DLD1 (cell line): Measurements from ENCODE around the gene BARX2.

Experiments
- in situ Hi-C: cut with HindIII; loops from 2 replicates; pipeline ENCODE4 v1.10.0; 2017; ENCODE audit warnings: low sequenced_read_pairs

The BARX2 gene

DNA sequence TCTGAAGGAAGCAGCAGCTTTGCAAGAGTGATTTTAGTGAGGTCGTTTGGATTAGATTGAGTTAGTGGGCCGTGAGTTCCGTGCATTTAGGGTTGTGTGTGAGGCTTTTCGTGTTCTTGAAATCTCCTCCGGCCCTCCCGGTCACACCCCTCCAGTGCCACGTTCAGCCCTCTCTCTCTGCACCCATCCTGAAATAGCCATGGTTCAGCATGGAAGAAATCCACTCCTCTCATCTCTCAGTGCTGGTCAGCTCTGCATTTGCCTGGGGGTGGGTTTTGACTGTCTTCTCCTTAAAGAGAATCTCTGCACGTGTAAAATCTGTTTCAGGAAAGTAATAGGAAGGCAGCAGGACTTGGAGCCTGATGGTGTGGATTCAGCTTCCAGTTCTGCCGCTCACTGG, 19.8 kb downstream of the BARX2 start:
- in situ Hi-C loops = no loop called here

DNA sequence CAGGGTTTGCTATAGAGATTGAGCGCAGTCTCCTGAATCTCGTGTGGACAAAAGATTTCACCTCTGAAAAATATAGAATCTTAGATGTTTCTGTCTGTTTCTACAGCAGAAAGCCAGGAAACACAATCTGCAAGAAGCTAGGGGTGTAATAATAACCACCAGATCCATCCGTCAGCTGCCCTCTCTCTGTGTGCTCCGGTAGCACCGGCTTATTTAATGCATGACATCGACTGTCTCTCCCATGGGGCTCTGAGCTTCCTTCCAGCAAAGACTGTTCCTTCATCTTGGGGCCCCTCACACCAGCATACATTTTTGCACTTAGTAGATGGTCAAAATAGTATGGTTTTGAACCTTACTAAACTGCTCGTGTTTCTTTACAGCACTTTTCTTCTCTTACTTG, 20.2 kb downstream of the BARX2 start:
- in situ Hi-C loops = no loop called here

DNA sequence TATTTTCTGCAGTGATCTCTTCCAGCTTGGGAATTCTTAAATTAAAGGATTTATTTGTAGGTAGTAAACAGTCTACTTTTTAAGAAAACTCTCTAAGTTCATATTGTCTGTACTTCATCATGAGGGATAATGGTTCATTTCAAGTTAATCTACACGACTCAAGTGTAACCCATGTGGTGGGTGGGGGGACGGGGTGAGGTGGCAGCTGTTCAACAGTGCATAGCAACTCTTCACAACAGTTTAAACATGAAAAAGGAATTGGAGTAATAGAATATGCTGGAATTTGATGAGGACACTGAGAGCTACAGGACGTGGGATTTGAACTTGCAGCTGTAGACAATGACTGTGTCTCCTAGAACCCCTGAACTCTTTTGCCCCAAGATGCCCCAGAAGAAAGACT, 20.8 kb downstream of the BARX2 start:
- in situ Hi-C loops = no loop called here

DNA sequence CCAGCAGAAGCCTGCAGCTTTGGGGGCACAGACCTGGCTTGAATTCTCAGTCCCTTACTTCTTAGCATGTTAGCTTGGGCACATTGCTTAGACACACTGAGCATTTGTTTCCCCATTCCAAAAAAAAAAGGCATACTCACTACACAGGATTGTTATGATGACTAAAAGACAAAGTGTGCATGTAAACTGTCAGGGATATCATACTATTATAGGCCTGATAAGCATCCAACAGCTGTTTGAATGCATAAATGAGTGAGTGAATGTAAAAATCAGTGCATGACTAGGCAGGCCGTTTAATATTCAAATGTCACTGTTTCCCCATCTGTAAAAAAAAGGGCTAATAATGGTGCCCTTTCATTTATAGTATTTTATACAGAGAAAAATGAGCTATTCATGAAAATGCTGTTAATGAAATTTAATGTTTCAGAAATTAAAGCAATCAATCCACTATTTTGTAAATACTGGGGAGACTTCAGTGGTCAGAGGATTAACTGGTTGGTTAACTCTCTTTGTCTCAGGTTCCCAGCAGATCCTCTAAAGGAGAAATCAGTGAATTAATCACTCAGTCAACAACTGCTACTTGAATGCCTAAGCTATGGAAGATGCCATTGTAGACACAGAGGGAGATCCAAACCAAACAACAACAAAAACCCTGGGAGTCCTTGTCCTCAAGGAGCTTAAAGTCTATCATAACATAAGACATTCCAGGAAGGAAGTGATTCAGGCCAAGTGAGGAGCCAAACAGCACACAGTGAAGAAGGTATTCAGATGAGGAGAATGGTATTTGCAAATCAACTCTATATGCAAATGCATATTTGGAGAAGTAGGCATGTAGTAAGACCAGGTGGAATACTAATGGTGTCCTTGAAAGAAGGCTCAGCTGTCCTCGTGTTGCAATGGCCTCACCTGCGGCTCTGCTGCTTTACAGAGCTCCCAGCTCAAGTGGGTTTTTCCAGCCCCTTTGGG, 26.8 kb downstream of the BARX2 start:
- in situ Hi-C loops = loop anchor here (5.0 kb wide), 1 partner anchor 195 kb away; no protein-coding TSS in a partner anchor

DNA sequence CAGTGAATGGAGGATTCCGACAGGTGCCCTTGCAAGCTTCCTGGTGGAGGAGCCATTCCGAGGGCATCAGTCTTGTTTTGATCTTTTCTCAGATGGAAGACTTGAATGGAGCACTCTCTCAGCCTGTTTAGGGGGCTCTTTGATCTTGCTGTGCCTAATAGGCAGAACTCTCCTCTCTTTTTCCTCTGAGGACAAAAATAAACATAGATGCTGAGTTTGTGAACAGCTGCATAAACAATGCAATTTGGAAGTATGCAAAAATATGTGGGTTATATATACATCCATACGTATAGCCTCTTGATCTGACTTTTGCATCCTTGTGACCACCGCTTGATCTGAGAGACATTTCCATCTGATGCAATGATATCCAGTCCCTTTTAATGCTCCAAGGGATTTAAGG, 29.1 kb downstream of the BARX2 start:
- in situ Hi-C loops = loop anchor here (5.0 kb wide), 1 partner anchor 193 kb away; no protein-coding TSS in a partner anchor

DNA sequence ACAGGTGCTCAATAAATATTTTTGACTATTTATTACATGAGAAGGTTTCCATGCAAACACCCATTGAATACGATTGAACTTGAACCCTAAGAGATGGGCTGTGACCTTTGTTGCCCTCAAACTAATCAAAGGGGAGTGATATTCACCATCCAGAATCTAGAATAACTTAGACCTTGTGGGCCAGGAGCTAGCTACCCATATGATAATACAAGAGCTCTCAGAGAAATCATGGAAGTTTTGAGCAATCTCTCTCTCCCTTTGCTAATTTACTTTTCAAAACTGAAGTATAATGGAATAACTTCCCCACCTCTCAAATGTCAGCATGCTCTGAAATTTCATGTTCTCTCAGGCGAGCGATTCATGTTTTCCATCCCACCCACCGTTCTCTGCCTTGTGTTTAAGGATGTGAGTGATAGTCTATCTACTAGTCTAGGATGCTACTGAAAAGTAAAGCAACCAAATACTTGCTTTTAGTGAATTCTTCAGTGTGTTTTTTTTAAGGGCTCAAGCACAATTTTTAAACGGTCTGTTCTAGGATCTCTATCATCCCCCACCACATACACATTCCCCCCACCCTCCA, 33.3 kb downstream of the BARX2 start:
- in situ Hi-C loops = no loop called here

DNA sequence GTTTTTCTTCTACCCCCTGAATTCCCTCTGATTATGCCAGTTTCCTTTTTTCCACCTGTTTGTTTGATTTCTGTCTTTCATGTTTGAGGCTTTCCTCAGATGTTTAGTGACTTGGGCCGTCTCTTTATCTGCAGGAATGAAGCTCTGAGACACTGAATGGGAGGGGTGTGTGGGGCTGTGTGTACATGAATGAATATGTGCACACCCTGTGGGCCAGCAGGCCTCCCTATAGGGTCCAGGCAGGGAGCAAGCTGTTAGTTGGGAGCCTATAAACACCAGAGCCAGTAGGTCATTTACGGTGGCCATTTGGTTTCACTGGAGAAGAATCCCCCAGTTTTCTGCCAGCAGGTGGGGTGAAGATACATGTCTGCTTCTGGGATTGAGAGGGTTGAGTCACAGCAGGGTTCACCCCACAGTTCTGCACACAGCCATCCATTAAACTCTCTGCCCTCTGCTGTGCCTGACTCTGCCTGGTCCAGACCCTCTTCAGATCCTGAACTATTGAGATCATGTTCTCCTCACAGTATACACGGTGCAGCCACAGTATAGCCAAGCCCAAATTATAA, 34.8 kb downstream of the BARX2 start:
- in situ Hi-C loops = no loop called here

DNA sequence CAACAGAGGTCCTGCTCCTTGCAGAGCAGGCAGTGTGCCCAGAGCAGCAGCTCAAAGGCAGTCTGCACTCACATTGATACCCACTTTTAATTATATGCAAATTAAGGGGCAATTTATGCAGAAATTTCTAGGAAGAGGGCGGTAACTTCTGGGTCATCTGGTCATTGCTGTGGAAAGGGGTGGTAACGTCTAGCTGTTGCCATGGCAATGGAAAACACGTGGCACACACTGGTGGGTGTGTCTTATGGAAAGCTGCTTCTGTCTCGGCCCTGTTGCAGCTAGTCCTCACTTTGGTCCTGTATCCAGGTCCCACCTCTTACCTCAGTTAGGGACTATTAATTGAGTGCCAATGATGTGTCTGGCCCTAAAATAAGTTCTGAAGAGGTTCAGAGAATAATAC, 36.8 kb downstream of the BARX2 start:
- in situ Hi-C loops = no loop called here

DNA sequence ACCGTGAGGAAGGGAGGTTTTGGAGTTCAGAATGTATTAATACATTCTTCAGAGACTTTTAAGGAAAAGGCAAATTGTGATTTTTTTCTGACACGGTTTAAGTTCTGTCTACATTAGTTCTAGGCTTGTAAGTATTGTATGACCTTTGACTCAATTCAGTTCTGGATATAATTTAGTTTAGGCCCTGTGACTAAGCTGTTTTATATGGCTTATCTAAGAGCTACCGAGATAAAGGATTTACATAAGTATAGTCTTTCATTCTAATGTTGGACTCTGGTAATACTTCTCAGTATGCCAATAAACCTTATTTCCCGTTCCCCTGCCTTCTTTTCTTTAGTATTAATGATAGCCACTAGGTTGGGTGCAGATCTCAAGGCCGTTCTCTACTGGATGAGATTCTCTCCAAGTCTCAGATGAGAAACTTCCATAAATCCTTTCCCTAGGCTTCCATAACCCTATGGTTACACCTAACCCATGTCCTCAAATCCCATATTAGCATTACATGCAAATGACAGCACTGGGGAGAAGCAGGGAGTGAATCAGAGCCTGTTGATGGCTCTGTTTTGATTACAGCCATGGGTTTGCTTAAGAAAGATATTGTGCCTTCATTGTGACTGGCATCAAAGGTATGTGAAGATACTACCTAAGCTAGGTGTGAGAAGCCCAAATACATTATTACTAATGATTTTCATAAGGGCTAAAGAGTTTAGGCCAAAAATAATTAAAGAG, 38.7 kb downstream of the BARX2 start:
- in situ Hi-C loops = no loop called here

DNA sequence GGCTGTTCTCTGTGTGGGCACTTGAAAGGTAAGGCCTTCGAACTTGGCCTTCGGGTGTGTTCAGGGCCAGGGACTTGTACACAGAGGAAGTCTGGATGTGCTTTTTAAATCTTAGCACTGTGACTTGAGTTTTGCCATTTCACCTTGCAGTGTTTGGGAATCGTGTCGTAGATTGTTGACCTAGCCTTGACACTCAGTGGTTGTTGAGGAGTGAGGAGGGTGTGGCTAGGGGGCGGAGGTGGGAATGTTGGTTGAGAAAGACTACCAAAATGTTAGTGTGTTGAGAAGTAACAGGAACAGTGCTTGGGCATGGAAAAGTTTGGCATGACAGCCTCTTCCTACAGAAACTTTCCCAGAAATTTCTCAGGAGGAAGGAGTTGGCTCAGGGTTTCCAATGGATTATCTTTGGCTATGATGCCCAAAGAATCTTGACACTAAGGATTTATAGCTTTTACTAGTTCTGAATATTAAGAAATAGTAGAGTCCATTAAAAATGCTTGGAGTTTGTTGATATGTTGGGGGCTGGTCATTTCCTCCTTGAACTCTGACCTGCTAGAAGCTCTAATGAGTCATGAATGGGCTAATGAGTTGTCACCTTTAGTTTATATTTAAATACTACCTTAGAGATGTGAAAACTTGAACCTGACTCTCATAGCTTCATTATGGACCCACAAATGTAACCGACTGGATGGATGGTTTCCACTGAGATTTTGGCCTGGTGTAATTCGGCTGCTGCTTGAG, 40.6 kb downstream of the BARX2 start:
- in situ Hi-C loops = no loop called here

DNA sequence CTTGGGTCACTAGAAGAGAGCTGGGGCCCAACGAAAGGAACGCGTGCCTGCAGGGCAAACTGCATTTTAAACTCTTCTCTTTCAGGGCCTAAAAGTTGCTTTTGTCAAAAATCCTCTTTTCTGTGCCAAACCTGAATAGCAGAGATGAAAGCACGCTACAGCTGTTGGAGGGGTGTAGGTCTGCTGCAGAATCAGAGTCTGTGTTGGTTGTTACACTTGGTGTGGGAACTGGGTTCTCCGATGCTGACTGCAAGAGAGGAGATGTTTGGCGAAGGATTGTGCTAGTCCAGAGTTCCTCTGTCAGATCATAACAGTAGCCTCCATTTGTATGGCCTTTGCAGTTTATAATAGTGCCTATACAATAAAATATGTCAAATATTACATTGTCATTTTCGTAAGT, 41.8 kb downstream of the BARX2 start:
- in situ Hi-C loops = no loop called here

DNA sequence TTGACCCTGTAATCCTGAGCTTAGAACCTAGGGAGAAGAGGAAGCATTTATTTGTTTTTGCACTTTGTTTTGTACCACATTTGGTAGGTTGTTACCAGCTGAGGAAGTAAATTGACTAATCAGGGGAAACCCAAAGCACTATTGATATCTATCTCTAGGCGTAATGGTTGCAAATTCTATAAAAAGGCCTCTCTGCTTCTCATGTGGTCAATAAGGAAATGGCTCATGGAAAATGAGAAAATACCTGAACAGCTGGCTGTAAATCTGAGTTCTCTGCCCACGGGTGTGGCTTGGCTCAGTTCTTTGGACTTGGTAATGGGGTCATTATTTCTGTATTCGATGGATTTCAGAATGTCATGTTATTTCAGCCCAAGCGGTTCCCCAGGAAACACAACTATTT, 42.4 kb downstream of the BARX2 start:
- in situ Hi-C loops = no loop called here

DNA sequence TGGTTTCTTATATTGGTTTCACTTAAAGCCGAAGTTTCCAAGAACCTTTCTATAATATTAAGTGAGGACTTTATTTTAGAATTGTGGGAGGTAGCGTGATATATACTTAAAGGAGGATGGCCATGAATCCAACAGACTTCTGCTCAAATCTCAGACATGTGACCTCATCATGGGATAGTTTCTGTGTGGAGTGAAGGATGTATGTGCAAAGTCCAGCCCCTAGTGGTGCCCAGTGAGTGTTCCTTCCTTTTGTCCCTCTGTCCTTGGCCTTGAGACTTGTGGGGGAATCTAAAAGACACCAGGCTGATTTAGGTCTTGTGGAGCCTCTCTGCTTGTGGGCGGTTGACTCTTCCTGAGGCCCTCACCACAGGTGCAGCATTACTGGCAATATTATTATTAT, 43.7 kb downstream of the BARX2 start:
- in situ Hi-C loops = no loop called here

DNA sequence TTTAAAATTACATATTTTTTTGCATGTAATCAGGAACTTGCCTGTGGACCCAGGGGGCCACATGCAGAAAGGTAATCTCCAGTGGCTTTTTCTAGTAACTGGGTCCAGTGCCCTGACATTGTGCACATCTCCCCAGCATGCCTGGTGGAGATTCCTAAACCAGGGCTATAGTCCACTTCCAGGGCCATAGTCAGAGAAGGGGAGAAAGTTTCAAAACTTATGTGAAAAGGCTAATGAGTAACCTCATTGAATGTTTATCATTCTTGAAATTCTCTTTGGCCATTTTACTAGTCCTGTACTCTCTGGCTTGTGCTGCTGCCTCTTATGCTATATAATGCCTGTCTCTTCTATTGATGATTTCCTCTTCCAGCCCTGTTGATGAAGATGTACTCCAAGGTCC, 47.8 kb downstream of the BARX2 start:
- in situ Hi-C loops = no loop called here

DNA sequence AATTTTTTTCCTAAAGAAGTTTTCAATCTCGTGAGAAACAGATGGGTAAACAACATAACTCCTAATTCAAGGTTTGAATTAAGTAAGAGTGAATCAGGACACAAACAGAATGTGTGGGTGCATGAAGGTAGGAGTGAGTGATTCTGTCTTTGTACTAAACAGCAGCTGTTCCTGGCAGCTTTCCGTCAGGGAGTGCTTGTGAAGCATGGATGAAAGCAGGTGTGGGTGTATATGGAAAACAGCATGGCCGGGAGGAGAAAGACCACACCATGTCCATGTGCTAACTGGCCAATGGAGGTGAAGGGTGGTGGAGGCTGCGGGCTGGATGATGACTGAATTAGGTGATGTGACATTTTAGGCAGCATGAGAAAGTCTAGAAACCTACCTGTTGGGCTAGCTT, 49.6 kb downstream of the BARX2 start:
- in situ Hi-C loops = no loop called here

DNA sequence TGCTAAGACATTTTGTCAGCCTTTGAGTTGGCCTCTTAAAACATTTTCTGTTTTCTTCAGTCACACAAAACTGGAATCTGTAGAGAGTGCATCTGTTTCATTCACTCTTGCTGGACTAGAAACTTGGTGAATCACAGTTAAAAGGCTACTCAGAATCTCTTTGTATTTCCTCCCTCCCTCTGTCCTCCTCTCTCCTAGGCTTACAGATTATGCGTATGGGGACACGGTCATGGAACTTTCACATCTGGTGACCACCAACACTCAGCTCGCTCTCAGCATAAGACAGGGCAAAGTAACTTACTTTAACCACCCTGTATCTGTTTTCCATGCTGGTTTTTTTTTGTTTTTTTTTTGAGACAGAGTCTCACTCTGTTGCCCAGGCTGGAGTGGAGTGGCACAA, 50.4 kb downstream of the BARX2 start:
- in situ Hi-C loops = no loop called here

DNA sequence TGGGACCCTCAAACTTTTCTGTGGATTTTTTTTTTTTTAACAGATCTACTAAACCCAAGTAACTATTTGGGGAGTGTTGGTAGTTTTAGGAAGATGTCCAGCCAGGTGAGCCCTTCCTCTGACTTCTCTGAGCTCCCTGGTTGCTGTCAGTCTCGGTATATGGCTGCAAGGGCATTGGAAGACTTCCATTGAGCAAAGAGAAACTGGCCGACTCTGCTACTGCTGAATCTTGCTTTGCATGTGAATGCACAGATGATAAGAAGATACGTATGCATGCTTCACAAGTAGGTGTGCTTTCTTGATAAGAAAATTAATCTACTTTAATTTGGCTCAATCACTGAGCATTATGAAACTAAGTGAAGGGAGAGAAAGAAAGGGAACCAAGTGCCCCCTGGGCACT, 51.1 kb downstream of the BARX2 start:
- in situ Hi-C loops = no loop called here

DNA sequence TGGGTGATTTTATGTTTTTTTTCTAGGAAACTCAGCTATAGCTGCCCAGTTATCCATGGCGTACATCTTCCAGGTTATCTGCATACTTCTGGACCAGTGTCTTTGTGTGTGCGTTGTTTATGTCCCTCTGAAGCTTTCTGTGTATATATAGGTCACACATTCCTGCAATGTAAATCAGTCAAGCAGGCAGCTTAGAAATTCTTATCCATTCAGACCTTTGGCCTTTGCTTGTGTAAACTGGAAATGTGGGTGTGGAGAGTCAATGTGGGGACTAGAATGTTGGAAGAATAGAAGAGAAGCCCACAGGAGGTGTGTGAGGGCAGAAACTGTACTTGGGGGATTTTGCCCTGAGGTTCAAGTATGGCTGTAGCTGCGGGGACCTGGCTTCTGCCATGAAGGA, 51.7 kb downstream of the BARX2 start:
- in situ Hi-C loops = no loop called here

DNA sequence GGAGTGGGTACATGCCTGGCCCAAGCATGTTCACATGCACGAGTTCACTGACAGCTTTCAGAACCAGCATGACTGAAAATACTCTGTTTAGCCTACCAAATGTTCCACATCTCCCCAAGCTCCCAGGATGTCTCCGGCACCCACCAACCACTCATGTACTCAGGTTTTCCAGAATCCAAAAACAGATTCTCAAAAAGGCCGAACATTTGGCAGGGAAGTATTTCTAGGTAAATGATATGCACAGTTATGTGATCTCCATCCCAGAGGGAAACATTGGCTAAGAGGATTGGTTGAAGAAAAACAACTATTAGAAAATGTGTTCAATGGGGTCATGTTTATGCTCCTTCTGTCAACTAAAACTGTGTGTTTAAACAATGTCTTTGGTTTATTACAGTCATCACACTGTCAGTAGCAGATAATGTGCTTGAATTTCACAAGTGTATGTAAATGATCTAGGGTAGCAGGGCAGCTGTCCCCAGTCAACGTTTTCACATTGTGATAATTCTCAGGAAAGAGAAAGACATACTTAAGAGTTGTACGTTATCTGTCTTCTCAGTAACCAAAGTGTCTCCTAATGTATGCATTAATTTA, 52.3 kb downstream of the BARX2 start:
- in situ Hi-C loops = no loop called here

DNA sequence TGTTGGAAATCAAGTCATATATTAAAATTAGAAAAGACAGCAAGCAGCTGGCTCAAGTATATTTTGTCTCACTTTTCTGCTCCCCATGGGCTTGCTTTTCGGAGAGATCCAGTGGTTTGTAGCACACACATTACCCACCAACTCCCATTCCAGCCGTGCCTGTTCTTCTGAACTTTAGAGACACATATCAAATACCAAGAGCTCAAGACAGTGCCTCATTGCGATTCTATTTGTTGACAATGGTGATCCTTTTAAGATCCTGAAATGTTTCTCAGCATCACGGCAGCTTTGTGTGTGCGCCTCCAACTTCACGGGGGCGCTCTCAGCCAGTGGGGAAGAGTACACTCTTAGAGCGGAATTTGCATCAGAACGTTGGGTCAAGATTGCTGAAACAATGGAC, 52.9 kb downstream of the BARX2 start:
- in situ Hi-C loops = no loop called here
